NCI-H128 (cell line): ENCODE data around the gene ST6GALNAC6.

Experiments used
- DNase-seq: peaks from one replicate; lab custom pipeline; 2025; ENCODE audit not compliant: unreplicated experiment; lab: John Stamatoyannopoulos, UW

The ST6GALNAC6 gene, protein sequence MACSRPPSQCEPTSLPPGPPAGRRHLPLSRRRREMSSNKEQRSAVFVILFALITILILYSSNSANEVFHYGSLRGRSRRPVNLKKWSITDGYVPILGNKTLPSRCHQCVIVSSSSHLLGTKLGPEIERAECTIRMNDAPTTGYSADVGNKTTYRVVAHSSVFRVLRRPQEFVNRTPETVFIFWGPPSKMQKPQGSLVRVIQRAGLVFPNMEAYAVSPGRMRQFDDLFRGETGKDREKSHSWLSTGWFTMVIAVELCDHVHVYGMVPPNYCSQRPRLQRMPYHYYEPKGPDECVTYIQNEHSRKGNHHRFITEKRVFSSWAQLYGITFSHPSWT

GRCh38 chr9:127899128-127899943 lies at the start of gene ST6GALNAC6:
ST6GALNAC6 (minus strand) TSS chr9:127899603; CDS start chr9:127897981, 1,622 bp downstream.
- DNase-seq = peak; percentile 25

DNA sequence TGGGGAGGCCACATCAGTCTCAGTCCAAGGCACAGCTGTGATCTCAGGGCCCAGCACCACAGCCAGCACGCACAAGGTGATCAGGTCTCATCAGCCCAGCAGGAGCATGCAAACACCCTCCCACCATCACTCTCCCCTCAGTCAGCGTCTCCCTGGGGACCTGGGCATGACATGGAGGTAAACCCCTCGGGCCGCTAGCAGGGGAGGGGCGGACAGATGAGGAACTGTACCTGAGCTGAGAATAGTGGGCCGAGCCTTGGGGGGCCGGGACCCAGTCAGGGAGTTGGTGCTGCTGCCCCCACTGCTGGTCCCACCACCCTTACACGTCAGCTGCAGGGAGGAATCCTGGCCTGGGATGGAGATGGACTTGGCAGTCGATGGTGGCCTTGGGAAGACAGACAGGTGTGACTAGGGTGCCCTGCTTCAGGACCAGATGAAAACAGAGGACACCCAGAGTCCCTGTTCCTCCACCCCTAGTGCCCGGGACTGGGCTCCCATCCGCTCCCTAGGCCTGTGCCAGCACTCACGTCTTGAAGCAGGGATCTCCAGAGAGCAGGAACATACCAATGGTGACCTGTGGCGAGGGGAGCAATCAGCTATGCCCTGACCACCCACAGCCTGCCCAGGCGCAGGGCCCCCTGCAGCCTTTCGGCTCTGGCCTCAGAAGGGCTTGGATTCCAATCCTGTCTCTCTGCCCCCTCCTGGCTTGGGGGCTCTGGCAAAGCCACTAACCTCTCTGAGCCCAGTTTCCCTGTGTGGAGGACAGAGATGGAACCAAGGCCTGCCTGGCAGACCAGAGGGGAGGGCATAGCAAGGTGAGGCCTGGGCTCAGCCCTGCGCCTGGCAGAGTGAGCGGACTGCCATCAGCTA lies 48.7 kb upstream of the ST6GALNAC6 start:
- no peak for DNase-seq

DNA sequence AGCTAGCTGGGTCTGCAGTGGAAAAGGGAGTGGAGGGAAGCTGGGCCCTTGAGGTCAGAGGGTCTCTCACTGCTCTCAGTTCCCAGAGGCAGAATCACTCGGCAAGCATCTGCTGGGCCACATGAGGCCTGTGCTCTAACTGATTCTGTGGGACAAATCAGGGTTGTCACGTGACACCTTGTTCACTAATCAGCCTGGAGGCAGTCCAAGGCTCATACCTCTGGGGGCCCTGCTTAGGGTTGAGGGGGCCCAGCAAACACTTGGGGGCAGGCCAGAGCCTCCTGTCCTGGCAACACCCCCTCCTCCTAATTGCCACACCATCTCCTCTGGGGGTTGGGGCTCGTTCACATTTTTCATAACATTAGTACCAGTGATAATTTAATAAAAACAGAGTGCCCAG lies 47.3 kb upstream of the ST6GALNAC6 start:
- DNase-seq = no peak

DNA sequence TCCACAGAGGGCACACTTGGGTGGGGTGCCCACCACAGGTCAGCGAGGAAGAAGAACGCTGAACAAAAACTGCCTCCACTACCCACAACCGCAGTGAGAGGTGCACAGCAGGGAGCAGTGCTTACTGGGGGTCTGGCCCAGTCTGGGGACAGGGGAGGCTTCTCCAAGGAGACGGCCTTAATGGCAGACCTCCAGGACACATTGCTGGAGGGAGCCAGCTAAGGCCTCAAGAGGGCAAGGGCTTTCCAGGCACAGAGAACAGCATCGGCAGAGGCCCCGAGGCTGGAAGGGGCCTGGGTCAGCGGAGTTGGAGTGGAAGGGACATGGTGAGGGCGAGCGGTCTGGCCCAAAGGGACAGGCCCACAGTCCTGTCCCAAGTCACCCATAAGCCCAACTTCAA lies 46.5 kb upstream of the ST6GALNAC6 start:
- no peak for DNase-seq

GRCh38 chr9:127945338-127945737 lies 45.9 kb upstream of the ST6GALNAC6 start:
- DNase-seq = no peak

DNA sequence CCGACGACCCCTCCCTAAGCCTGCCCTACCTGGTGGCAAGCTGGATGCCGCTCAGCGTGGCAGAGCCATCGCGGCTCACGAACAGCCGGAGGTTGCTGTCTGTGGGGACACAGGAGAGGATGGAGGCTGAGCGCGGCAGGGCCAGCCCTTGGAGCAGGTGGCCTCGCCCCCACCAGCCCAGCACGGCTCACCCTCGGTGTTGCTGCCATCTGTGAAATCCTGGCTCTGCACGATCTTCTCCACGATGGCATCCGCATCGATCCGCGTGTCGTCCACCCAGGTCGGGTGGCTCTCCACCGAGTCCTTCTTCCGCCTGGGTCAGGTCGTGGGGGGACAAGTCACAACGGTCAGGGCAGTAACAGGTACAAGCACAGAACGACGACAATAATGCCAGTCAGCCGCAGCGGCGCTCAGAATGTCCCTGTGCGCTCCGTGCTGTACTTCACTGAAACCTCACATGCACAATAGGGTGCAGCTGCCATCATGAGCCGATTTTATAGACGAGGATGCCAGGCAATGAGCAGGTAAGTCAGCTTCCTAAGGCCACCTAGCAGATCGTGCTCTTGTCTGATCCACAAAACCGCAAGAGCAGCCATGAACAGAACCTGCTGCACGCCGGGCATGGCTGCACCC lies 45.3 kb upstream of the ST6GALNAC6 start:
- no peak for DNase-seq

GRCh38 chr9:127943731-127944144 lies 44.3 kb upstream of the ST6GALNAC6 start:
- DNase-seq = peak; percentile 59

DNA sequence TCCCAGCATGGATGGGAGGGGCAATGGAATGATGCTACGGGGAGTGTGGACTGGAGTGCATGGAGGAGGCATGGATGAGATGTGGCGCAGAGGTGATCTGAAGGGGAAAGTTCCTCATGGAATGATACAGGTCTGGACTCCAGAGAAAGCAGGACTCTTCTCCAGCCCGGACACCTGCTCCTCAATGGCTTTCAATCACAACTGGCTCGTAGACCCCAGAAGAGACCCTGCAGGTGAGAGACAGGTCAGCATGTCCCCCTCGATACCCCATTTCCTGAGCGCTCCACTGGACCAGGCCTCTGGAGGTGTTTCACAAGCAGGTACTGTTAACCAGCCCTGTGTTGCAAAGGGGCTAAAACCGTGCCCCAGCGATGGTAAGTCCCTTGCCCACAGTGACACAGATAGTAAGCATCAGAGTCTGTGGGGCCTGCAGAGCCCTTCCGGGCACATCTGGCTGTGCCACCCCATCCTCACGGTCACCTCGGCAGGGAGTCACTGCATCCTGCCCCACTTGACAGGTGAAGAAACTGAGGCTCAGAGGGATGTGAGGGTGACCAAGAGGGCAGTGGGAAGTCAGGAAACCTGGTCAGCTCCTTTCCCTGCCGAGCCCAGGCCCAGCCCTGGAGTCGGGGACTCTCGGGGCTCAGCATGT lies 43.7 kb upstream of the ST6GALNAC6 start:
- DNase-seq = no peak

DNA sequence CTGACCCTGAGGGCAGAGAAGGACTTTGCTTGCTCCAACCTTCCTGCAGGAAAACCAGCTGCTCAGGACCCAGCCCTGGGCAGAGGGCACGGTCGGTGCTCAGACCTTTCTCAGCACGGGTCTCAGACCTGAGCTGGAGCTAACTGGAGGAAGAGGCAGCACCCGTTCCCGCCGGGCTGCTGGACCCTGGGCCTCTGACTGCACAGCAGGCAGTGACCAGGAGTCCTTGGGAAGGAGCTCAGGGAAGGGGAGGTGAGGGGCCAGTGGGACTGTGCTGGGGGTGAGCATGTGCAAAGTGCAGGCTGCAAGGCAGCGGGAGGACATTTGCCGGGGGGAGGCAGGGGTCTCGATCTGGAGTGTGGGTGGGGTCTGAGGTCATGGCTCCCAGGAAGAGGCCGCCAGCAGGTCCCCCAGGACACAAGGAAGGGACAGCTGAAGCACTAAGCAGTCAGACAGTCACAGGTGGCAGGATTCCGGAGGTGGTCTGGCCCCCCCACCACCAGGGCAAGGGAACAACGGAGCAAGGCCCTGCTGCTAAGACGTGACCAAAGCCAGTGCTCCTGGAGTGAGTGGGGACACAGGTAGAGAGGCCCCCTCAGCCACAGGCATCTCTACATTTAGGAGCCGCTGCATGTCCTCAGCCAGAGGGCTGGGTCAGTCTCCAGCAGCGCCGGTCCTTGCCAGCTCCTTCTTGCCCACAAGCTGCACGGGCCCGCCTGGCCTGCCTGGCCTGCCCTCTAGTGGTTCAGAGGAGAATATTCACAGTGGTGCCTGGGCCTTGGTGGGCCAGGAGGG lies 43.0 kb upstream of the ST6GALNAC6 start:
- DNase-seq = no peak

GRCh38 chr9:127941961-127942215 lies 42.5 kb upstream of the ST6GALNAC6 start:
- DNase-seq = no peak

DNA sequence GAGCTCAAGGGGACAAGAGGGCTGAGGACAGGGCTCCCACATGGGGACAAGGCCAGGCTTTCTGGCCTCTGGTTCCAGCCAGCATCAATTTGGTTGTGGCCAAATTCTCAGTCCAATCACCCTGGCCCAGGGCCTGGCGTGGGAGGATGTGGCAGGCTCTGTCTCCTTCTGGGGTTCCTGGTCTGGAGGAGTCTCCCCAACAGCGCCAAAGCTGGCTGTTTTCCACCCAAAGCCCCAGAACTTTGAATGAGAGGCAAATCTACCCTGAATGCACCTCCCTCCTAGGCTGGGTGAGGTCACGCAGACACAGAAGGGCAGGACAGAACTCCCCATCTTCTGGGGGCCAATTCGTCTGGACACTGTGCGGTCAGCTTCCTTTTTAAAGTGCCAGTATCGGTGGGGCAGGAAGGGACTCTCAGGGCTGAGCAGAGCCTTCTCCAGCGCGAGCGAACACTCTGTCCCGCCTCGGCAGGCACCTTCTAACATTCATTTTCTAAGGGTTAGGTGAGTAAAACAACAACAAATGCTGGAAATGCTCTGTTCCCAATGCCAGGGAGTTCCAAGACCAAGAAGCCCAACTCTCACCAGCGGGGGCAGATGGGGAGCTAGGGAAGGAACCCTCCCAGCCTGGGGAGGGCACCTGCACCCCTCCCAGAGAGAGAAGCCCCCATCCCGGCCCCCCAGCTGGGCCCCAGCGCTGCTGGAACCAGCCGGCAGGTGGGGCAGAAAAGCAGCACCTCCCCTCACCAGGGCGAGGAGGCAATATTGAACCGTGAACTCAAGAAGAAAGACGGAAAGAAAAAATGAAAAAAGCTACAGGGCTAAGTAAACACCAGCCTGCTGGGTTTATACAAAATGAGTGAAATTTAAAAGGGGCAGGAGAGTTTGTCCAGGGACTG lies 41.9 kb upstream of the ST6GALNAC6 start:
- no peak for DNase-seq

DNA sequence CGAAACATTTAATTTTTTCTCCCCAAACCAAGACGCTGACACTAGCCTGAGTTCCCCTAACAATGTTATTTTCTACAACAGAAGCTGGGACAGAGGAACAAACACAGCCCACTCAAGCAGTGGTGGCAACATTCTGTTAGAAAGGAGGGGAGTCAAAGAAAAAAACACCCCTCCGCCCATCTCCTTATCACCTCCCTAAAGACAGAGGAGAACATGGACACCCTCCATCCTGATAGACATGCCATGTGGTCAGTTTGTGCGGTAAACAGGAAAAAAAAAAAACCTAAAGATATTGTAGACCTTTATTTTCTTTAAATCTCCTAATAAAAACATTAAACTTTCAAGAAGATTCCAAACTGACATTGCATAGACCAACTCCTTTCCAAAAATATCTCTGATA lies 41.2 kb upstream of the ST6GALNAC6 start:
- no peak for DNase-seq

DNA sequence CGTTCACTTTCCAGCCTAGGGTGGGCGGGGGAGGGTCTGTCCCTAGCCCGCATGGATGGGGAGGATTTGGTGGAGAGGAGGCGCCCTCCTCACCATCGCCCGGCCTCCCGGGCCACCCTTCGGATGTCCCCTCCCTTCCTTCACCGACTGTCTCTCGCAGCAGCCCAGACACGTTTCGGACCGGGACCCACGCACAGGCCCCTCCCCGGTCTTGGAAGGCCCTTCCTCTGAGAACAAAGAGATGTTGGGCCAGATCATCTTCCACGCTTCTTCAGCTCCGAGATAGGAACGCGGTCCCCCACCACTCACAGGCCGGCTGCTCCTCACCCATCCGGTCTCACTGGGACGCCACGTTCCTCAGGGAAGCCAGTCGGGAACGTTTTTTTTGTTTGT lies 38.9 kb upstream of the ST6GALNAC6 start:
- no peak for DNase-seq

DNA sequence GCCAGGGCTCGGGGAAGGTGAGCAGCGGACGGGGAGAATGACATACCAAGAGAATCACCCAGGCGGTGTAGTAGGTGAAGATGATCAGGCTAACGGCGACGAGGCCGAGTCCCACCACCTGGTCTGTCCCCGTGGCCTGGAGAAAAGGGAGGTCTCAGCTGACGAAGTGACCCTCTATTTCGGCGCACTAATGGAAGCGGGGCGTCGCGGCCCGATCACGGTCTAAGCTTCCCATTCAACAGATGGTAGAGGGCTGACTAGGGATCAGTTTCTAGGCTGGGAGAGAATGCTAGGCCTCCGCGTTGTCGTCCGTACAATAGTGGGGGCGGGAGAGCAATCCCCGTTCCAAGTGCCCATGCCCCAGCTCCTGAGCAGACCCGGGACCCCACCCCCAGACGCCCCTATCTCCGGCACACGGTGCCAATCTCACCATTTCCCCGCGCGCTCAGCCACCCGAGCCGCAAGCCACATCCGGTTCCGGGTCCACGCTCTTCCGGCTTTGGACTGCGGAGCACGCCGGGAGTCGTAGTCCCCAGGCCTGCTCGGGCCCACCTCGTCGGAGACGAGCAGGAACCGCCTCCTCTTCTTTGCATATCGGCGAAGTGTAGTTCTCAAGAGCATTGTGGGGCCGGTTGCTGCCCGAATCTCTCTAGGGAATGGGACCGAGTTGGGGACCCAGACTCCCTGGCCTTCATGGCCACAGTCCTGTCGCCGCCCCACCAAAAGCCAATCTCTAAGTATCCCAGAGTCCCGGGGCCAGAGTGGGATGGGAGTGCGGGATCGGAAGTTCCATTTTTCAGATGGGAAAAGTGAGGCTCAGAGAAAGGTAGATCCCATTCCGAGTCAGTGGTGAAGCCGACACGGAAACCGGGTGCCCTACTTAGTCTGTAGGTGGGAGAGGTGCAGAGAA lies 38.2 kb upstream of the ST6GALNAC6 start, which contains the start of gene DPM2:
Gene DPM2 (minus strand): TSS at position 467 of the 910 bp plus-strand sequence. CDS start 34 bp downstream, at position 433.
- peak; percentile 73 for DNase-seq

DNA sequence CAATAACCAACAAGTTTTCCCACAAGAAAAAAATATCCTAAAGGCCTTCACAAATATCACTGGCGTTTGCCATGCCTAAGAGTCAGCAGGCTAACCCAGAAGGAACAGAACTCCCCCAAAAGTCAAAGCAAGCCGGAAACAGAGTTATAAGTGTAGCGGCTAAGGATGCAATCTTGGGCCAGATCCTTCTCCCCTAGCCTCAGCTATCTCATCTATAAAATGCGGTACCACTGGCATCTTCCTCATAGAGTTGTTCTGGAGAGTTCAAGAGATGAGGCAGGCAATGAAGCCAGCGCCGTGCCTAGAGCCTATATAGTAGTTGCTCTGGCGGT lies 37.6 kb upstream of the ST6GALNAC6 start:
- no peak for DNase-seq

DNA sequence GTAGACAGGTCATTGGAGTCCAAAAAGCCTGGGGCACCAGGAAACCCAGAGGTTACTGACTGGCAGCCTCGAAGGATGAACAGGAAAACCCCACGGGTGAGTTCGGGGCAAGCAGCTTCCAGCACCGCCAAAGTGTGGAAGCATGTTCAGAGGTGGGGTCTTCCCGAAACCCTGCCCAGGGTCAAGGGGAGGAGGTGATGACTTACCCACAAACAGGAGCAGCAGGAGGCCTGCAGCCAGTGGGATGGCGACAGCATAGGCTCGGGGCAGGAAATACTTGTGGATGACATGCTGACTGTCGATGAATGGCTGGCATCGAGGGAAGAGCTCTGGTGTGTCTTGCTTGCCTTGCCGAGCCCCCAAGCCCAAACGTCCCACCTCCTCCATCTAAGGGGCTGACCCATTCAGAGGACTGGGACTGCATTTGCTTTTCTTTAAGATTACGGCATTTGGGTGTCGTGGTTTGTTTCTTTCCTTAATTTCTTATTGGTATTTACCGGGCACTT lies 37.0 kb upstream of the ST6GALNAC6 start:
- no peak for DNase-seq

- no peak for DNase-seq
These were observed 36.4 kb upstream of the ST6GALNAC6 start for GRCh38 chr9:127935765-127936221.
